GM19372 (cell line): ENCODE results near the gene BHLHE41.

ENCODE experiments used
- ATAC-seq: cut with Tn5 transposase; IDR thresholded peaks from one replicate; pipeline ENCODE4 v1.9.1; 2021; ENCODE audit warnings: mild to moderate bottlenecking, low read depth, moderate library complexity; ENCODE audit not compliant: unreplicated experiment

BHLHE41 gene

DNA sequence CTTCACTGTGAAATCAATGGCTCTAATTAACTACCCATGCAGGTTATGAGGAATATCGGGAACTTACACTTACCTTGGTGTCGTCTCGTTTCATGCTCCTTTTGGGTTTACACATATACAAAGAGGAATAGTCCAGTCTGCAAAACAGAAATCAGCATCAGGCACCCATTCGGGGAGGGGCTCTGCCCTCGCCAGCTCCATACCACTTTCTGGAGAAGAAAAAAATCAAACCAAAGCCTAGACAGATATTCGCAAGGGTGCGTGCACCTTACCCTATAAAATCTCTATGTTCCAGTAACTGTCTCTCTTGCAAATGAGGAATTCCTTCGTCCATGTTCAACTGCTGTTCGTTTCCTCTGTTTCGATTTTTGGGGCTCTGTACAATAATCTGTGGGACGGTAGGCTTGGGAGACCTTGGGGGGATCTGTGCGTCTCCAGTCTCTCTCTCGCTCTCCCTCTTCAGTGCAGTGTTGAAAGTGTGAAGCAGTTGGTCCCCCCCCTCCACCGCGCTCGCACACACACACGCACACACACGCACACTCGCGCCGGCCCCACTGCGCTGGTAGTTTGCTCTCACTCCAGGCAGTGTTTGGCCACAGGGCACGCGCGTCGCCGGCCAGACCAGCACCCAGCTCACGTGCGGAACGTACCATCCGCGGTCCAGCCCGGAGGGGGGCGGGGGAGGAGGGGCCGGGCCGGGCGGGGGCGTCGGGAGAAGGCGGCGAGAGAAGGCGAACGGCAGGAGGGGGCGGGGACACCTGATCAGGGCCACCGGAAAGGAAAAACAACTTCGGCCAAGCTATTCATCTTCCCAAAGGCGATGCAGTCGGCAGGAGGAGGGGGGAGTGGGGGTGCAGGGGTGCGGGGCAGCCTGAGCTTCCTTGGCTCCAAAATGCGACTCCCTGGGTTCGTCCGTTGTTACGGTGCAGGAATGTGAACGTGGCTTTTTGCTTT lies at the start of gene BHLHE41:
Gene BHLHE41 (minus strand): TSS at position 592 of the 954 bp plus-strand sequence. CDS start 258 bp downstream, at position 334.
- ATAC-seq, result no peak

DNA sequence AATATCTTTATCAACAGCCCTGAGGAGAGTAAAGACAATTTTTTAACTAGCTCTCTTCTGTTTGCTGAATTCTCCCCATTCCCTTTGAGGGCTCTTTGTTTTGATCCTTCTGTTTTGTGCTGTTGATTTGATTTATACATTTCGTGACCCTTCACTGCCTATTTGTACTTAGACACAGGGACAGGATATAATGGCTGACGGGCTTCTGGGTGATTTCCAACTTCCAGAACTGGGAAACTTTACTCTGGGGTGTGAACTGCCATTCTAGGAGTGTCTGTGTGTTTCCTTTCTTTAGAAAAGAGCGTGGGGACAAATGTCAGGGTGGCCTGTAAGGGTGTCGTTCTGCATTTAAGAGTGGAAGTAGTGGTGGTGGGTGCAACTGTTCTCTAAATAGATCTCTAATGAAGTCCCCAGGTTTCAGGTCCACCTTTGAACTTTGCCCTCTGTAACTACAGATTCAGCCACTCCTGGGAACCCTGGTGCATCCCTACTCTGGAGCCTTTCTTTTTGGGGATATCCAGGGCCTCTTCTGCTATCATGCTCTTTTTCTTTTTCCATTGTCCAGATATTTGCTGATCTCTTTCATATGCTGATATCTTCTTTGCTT lies 48.2 kb upstream of the BHLHE41 start:
- ATAC-seq, result no peak

DNA sequence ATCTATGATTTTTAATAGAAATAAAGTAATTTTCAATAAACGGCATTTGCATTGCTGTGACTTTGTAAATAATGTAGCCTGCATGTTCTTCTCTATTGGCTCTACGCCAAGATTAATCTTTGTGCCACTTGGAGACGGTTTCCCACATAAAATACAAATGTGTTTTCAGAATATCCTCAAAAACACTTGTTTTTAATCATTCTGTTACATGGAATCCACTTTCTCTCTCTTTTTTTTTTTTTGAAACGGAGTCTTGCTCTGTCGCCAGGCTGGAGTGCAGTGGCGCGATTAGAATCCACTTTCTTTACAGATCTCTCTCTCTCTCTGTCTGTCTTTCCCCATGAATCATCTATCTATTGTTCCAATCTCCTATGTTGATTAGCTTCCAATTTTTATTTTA lies 47.7 kb upstream of the BHLHE41 start:
- no peak for ATAC-seq

DNA sequence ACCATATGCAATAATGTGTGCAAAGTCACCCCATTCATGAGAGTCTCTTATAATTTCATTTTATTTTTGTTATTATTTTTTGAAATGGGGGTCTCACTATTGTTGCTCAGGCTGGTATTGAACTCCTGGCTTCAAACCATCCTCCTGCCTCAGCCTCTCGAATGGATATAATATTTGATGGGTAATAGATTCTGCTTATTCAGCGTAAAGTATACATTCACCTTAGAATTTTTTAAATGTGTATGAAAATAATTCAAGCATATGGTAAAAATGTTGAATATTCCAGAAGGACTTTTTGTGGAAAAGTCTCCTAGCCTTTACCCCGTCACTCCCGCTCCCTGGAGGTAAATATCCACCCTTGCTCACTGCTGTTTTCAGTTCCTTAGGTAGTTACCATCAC lies 47.2 kb upstream of the BHLHE41 start:
- no peak for ATAC-seq

DNA sequence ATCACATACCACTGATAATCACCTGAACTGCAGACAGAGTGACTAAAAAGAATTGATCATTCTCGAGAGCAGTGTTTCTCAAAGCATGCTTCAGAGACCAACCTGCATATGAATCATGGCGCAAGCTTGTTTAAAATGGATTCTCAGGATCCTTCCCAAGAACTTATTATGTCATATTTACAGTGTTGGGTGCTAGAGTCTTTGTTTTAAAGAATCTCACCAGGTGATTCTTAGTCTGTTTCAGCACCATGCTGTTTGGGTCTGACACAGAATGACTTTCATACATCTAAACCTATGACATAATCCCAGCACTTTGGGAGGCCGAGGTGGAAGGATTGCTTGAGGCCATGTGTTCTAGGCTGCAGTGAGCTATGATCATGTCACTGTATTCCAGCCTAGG lies 39.3 kb upstream of the BHLHE41 start:
- ATAC-seq, result no peak

DNA sequence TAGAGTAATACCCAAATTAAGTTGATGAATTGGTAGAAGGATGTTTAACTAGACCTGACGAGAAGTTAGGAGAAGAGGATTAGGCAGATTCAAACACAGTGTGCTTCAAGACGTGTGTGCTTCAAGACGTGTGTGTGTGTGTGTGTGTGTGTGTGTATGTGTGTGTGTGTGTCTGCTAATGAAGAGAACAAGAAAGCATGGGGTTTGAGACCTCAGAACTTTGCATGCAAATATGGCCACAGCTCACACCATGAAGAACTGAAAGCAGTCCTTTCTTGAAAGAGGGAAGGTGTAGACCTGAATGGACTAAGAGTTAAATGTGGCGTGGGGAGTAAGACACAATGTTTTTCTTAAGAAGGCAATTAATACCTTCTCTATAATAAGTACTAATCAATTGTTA lies 38.1 kb upstream of the BHLHE41 start:
- ATAC-seq, result no peak

DNA sequence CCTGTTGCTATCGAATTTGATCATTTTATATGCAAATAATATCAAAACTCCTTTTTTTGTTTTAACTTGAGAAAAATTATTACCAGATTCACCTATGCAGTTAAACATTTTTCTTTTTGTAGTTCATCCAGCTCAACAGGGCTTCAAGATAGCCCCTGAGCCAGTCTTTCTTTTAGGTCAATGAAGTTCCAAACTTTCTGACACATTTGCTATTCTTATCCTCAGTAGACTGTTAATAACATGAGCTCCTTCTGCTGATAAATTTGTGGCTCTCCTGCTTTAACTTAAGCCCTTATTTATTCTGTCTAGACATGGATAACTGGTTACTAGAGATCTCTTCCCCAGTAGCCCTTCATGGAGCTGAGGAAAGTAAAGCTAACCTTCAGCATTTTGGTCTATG lies 37.3 kb upstream of the BHLHE41 start:
- no peak for ATAC-seq

DNA sequence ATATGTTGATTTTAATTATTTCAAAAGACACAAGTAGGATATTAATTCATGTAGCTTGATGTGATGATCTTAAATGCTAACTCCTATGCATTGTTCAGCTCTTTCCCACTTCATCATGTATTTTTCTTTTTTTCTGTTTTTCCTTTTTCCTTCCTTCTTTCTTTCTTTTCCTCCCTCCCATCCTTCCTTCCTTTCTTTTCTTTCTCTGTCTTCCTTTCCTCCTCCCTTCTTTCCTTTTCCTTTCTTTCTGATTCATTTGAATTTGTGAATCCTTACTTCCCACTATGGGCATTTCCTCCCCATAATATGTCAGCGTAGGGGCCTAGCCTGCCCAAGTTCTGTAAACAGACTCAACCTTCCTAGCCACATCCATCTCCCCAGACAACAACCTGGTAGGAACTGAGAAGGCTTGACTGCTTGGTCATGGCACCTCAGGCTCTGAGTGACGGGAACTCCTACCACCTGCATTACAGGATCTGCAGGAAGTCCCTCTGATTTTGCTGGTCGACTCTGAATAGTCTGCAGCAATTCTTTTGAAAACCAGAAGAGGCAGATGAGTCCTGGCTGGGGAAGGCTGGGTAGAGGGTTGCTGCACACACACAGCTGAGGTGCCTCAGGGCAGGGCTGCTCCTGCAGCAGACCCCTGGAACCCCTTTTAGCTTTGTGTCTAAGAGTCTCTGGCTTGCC lies 33.4 kb upstream of the BHLHE41 start:
- no peak for ATAC-seq

DNA sequence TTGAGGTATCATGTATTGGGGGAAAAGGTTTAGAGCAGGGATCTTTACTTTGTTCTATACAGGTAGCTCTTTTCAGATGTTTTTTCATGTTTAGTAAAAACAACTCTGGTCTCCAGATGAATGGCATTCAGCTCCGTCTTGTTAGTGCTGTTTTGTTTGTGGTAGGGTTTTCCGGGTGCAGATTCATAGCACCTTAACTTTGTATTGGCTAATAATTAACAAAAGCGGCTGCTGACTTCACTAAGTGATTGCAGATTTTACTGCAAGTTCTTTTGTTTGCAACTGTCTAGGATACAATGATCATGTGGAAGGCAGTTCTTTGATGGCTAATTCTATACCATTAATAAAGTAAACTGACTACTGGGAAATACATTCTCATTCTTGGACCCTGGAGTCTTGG lies 32.2 kb upstream of the BHLHE41 start:
- ATAC-seq, result peak; percentile 23

DNA sequence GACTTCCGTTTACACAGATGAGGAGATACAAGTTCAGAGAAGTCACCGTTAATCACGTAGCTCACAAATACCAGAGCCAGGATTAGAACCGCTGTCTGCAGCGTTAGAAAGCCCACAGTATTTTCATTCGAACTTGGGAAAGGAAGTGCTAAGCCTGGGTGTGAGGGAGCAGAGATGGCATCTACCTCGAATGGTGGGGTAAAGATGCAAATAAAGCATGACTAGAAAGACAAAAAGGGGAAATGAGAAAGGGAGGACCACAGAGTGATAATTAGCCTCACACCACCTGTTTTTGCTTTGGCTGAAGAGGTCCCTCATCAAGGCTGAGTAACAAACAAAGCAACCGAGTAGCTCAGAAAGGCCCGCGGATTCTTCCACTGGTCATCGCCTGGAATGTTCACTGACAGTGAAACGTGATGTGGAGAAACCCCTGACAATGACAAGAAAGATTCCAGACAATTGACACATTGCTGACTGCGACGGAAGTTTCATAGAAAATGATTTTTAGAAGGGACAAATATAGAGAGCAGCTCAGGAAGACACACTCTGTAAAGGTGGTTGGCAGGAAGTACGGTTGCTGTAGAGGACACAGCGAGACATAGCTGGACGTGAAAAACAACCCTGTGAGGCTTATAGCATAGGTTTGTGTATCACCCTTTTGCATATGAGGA lies 31.5 kb upstream of the BHLHE41 start:
- ATAC-seq, result peak; percentile 84

DNA sequence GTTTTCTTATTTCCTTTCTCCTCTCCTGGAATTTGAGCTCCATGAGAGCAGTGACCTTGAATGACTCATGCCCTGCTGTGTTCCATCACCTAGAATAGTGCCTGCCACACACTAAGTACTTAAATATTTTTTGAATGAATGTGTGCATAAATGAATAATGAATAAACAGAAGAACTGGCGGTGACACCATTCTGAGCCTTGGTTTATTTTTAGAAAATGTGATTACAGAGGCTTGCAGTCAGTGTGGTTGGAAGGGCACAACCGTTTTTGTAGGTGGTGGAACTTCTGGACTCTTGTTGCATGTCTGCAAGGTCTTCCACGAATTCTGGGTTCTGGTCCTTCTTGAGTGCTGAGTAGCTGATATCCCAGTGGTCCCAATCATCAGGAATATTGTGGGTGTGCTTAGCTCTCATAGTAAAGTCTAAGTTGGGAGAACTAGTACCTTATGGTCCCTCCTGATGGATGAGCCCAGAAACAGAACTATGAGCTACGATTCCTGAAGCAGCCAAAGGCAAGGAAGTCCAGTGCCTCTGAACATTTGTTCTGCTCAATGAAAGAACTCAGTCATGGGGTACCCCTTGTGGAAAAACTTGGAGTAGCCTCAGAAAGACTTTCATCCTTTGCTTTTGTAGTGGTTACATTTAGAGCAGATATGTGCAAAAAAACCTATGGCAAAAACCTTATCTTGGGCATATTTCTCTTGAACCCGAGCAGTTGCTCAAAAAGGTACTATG lies 28.8 kb upstream of the BHLHE41 start:
- ATAC-seq, result no peak

DNA sequence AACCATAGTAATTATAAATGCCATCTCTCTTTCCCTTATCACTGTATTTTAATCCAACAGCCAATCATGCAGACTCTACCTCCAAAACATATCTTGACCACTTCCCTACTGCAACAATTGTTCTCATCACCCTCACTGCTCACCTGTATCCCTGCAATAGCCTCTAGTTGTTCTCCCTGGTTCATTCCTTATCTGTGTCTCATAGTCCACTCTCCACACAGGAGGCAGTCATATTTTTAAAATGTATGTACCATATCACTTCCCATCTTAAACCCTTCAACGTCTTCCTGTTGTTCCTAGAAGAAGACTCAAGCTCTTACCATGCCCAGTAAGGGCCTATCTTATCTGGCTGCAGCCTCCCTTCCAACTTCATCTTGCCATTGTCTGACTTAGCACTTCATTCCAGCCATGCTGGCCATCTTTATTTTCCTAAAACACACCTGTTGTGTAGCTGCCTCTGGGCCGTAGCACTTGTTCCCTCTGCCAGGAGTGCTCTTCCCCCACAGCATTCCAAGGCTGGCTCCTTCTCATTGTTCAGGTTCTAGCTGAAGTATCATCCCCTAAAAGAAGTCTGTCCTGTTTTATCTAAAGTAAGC lies 27.8 kb upstream of the BHLHE41 start:
- no peak for ATAC-seq

DNA sequence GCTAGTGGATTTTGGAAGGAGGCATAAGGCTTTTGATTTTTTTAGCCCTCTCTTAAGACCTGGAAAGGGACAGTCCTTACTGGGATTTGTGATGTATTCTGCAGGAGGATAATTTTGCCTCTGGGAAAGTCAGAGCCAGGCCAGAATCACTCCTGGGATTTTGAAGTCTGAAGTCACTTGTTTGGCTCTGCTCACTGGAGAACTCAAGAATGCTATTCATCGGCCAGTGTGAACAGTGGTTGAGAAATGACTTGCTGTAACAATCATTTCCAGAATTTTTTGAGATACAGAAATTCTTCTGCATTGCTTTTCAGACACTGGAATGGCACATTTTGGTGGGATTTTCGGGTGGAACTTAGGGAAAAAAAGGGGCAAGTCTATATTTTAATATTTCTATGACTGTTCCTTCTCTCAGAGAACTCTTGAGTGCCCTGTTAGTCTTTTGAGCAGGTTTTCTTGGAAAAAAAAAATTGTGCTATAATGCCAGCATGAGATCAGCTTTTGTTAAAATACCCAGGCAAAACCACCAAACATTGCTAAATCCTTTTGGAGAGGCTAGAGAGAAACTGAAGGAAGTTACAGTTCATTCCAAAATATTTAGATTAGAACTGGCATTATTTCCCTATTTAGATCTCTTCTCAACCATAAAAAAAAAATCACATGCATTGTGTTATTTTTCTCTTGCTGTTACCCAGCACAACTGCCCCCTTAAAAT lies 26.1 kb upstream of the BHLHE41 start:
- ATAC-seq, result no peak

DNA sequence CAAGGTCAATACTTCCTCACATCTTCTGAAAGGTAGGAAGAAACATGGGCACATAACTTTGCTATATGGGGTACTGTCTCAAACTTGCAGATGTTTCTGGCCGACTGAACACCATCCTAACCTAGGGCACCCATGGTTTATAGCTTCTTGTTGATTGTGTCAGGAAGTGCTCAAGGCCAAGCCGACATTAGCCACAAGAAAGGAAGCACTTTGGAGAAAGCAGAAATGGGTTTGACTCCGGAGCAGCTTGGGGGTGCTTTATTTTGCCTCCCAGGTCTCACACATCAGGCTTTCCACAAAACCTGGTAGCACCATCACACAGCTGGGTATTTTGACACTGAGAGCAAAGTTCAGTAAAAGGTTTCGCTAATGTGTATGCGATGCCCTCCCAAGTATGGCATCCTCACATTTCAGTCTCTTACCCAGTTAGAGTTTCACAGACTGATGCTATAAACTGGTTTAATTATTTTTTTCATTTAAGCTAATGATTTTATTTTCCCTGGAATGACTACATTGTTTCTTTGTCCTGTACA lies 25.2 kb upstream of the BHLHE41 start:
- no peak for ATAC-seq

DNA sequence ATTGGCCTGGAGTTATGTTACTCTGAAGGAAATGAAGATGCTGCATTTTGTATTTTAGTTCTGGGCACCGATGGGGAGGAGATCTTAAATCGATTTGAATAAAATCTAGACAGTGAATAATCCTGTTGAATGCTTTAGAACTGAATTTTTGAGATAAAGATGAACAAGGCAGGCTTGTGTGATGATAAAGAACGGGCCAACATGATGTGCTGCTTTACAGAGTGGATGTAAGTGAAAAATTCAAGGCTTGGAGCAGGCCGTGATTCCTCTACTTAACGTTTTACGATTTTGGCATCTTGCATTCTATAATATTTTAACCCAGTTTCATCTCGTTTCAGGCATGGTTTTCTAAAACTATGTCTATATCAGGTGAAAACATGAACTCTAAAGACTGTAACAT lies 23.5 kb upstream of the BHLHE41 start:
- no peak for ATAC-seq

DNA sequence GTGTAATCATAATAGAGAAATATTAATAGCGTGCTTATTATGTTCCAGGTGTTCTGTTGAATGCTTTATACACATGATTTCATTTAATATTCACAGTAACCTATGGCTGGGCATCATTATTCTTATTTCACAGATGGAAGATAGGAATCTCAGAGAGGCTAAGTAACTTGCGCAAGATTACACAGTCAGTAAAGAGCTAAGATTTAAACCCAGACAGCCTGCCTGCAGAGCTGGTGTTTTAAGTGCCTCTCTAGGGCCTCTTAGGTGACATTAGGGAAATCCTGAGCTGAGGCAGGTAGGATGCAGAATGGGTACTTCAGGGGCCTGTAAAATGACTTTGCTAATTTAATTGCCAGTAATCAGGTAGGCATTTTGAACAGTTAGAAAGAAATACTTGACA lies 18.5 kb upstream of the BHLHE41 start:
- ATAC-seq, result no peak

DNA sequence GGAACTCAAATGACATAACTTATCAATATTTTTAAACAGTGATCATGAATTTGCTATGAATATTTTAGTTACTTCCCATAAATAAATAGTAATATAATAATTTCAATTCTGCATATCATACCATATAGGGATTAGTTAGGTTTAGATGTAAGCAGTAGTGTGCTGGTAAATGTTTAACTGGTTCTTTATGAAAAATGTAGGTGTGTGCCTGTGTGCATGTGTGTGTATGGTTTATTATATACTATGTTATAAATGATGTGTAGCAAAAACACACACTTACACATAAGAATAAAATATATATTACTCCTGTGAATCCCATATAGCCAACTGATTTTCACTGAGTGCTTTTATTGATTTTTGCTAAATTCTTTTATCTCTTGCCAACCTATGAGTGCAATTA lies 14.0 kb upstream of the BHLHE41 start:
- ATAC-seq, result no peak

DNA sequence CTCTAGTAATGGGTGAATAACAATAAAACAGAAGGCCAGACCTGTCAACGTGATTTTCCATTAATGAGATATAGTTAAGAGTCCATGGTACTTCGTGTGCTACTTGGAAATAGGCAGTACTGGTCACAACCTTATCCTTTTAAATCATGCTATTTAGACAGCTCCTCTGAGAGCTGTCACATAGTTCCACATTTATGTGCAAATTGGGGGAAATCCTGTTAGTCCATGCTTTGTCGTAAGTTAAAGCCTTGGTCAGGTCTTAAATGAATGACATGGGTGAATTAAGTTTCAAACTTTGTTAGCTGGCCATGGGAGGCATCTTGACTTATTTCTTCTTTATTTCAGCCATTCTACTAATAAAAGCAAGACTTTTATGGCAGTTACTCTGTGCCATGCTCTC lies 11.9 kb upstream of the BHLHE41 start:
- ATAC-seq, result no peak

DNA sequence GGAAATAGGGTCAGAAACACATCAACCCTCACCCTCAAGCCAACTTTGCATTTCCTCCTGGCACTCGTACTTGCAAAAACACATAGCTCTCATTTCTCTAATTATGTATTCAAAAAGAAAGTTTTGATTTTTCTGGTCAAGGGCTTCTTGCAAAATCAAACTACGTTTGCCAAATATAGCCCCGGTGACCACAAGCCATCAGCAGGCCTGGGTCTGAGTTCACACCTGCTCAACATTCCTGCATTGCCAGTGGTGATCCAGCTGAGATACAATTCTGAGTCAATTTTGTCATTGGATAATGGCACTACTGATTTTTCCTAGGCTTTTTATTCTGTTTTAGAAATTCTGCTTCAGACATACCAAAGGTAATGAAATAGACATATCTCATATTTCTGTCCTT lies 10.7 kb upstream of the BHLHE41 start:
- no peak for ATAC-seq
